ENCODE results near the gene TAGLN2. TPM values are rescaled to one million over a fixed set of nuclear protein-coding genes. Genes with fewer than 3 reads are reported as not detected.

Gene TAGLN2
- total and polyA plus RNA-seq, 9 of the 15 experiments (the other 6 are each of a cell fraction or from before 2014, with no cell fraction given) = 192 to 683 (median 455) TPM

DNA sequence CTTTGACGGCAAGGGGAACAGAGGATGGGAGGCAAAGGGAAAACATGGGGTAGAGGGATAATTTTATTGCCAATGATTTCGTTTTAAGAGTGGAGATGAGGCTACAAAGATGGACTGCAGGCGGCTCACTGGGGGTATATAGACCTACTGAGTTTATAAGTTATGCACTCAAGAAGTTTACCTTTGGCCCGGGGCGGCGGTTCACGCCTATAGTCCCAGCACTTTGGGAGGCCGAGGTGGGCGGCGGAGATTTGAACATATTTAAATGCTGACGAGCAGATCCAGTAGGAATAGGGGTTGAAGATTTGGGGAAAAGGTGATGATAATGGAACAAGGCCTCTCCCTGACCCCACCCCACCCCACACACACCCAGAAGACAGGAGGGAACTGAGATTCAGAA, 36.9 kb upstream of the TAGLN2 start:
- no peak overlapping the region for H2AFZ ChIP-seq (ENCODE audit: low read depth, low read length)
- no peak overlapping the region for H3K9ac ChIP-seq (ENCODE audit: insufficient read depth in 1 of 2, low read depth in 2 of 2, low read length in 2 of 2)
- H3K9me3 ChIP-seq (replicated peaks; ENCODE audit: control insufficient read depth, insufficient read depth, low read depth, low read length) = no peaks in the 10 kb centered on the region
- no peak for ATAC-seq
- H3K9me1 ChIP-seq (ENCODE audit: control insufficient read depth, insufficient read depth, low read length) = no peaks in the 10 kb centered on the region
- no peak overlapping the region for H3K4me3 ChIP-seq
- no peak for TF ChIP-seq KAT7 (CRISPR knock-in tag; IDR thresholded peaks at IDR 0.05; ENCODE audit: borderline replicate concordance)
- TF ChIP-seq HDGF (IDR thresholded peaks at IDR 0.05) = no peak
- TF ChIP-seq MTA1 (IDR thresholded peaks at IDR 0.05; ENCODE audit: borderline replicate concordance) = no peak
- no peak for TF ChIP-seq SAFB2 (IDR thresholded peaks at IDR 0.05; ENCODE audit: borderline replicate concordance, low read depth, low read length, severe bottlenecking)
- TF ChIP-seq ZNF239 (CRISPR knock-in tag; IDR thresholded peaks at IDR 0.05) = no peak
- no peak for TF ChIP-seq BHLHE40 (IDR thresholded peaks at IDR 0.05; ENCODE audit: low read length)
- no peak for TF ChIP-seq MYBL2 (IDR thresholded peaks at IDR 0.05; ENCODE audit: low read depth)
- no peak for TF ChIP-seq MYBL2 (CRISPR knock-in tag; IDR thresholded peaks at IDR 0.05; ENCODE audit: borderline replicate concordance)
- BruUV-seq (replicated peaks) = no TSS peak
- H3K4me2 ChIP-seq (ENCODE audit: insufficient read depth, low read length) = no peak overlapping the region
- CTCF ChIA-PET (ENCODE audit: low intra/inter-chr PET ratio) = no interaction called here
- in situ Hi-C loops (cut with MboI) = no loop called here
- peaks cover 2 to 5% of the 10 kb centered on the region in 2 experiments; a peak in 2 of 5 replicates for H3K27me3 ChIP-seq (ENCODE audit: control insufficient read depth in 2 of 2, insufficient read depth in 2 of 2, low read length in 2 of 2)
- no peaks in the 10 kb centered on the region for H4K20me1 ChIP-seq (replicated peaks; ENCODE audit: control insufficient read depth, insufficient read depth, low read length)
- DNase-seq (ENCODE audit: extremely low read depth in 1 of 4, low spot score in 3 of 4) = no peak
- H3K4me1 ChIP-seq (replicated peaks in 1 of 2; ENCODE audit: control insufficient read depth in 2 of 2, insufficient read depth in 2 of 2, low read length in 2 of 2) = peaks cover 24 to 27% of the 10 kb centered on the region in 2 experiments
- intact Hi-C loops (cut with micrococcal nuclease) = no loop called here
- no peaks in the 10 kb centered on the region for H3K36me3 ChIP-seq (ENCODE audit: control insufficient read depth, insufficient read depth, low read length)
- WGBS (ENCODE audit: insufficient coverage, low coverage, missing lambda C conversion rate) = 60% methylated on average over 11 of the region's 11 CpGs
- FAIRE-seq = no peak
- H3K27ac ChIP-seq (ENCODE audit: extremely low read depth, low read depth, low read length) = no peak overlapping the region
- no peaks in the 10 kb centered on the region for H3K79me2 ChIP-seq (ENCODE audit: control insufficient read depth, insufficient read depth, low read length)
- POLR2A ChIA-PET = interaction anchor here (0.6 kb wide), 1 partner anchor 82 kb away, joined by 3 read pairs; no protein-coding TSS in a partner anchor
